ENCODE results near the gene CADPS. TPM values are rescaled to one million over a fixed set of nuclear protein-coding genes. Genes with fewer than 3 reads are reported as not detected.

Gene CADPS
- total RNA-seq, 1 donor: 3.7 TPM

GRCh38 chr3:62367763-62368195 lies 507.4 kb downstream of the CADPS start:
- no peak for DNase-seq (ENCODE audit: low read depth)
- H3K4me3 ChIP-seq (ENCODE audit: low read depth, low read length): no peak overlapping the region
- TF ChIP-seq CTCF (IDR thresholded peaks at IDR 0.05; ENCODE audit: insufficient read depth, low read length): no peak

GRCh38 chr3:62366126-62366484 lies 509.1 kb downstream of the CADPS start:
- no peak for DNase-seq (ENCODE audit: low read depth)
- TF ChIP-seq CTCF (IDR thresholded peaks at IDR 0.05; ENCODE audit: insufficient read depth, low read length): no peak
- no peak overlapping the region for H3K4me3 ChIP-seq (ENCODE audit: low read depth, low read length)

- no peak overlapping the region for H3K4me3 ChIP-seq (ENCODE audit: low read depth, low read length)
- no peak for DNase-seq (ENCODE audit: low read depth)
- TF ChIP-seq CTCF (IDR thresholded peaks at IDR 0.05; ENCODE audit: insufficient read depth, low read length): no peak
Measured at GRCh38 chr3:62365391-62366125, 509.7 kb downstream of the CADPS start.

- no peak for TF ChIP-seq CTCF (IDR thresholded peaks at IDR 0.05; ENCODE audit: insufficient read depth, low read length)
- no peak for DNase-seq (ENCODE audit: low read depth)
- H3K4me3 ChIP-seq (ENCODE audit: low read depth, low read length): no peak overlapping the region
Measured at GRCh38 chr3:62364191-62364590, 511.0 kb downstream of the CADPS start.

GRCh38 chr3:62363275-62363674 lies 511.9 kb downstream of the CADPS start:
- H3K4me3 ChIP-seq (ENCODE audit: low read depth, low read length): no peak overlapping the region
- DNase-seq (ENCODE audit: low read depth): no peak
- TF ChIP-seq CTCF (IDR thresholded peaks at IDR 0.05; ENCODE audit: insufficient read depth, low read length): no peak

GRCh38 chr3:62361824-62362223 lies 513.4 kb downstream of the CADPS start:
- TF ChIP-seq CTCF (IDR thresholded peaks at IDR 0.05; ENCODE audit: insufficient read depth, low read length): no peak
- H3K4me3 ChIP-seq (ENCODE audit: low read depth, low read length): no peak overlapping the region
- DNase-seq (ENCODE audit: low read depth): no peak

GRCh38 chr3:62361261-62361660 lies 514.0 kb downstream of the CADPS start:
- DNase-seq (ENCODE audit: low read depth): no peak
- H3K4me3 ChIP-seq (ENCODE audit: low read depth, low read length): no peak overlapping the region
- TF ChIP-seq CTCF (IDR thresholded peaks at IDR 0.05; ENCODE audit: insufficient read depth, low read length): no peak

Measured in fibroblast of the aortic adventitia (primary cell).